GM19043 (cell line): ENCODE measurements around the gene ZBTB25.

ENCODE experiments used
- ATAC-seq: cut with Tn5 transposase; IDR thresholded peaks from one replicate; pipeline ENCODE4 v1.9.1; 2021; ENCODE audit warnings: low read depth; ENCODE audit not compliant: unreplicated experiment

Gene ZBTB25

DNA sequence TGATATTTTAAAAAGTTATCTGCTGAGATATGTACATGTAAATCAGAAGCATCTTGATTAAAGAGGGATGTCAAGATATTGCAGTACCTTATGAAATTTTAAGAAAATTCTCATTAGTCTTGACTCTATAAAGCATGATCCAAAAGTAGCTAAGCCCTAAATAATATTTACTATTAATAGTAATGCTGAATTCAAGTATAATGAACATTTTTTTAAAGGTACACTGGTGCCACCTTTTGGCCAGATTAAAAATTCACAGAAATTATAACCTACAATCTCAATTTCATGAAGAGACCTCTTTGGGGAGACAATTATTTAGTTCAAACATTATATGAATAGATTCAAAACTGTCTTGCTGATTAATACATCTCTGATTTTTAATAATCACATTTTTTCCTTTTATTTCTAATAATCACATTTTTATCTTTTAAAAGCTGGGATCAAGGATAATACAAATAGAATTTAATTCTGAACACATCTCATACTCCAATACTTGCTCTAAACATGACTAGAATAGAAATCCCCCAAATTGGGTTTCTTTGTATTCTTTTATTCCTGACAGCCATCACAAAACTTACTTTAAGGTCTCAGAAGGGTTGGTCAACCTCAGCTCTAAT lies 24.9 kb downstream of the ZBTB25 start:
- no peak for ATAC-seq

DNA sequence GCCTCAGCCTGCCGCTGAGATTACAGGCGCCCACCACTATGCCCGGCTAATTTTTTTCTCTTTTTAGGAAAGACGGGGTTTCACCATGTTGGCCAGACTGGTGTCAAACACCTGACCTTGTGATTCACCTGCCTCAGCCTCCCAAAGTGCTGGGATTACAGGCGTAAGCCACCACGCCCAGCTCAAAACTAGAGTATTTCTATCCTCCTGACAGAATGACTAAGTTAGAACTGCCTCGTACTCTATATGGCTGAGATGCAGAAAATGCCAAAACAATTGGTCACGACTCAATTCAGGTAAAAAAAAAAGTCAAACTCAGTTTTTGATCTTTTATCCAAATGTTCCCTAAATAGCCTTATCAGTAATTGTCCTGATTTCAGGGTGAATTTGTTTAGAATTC lies 27.2 kb downstream of the ZBTB25 start:
- ATAC-seq, result no peak

DNA sequence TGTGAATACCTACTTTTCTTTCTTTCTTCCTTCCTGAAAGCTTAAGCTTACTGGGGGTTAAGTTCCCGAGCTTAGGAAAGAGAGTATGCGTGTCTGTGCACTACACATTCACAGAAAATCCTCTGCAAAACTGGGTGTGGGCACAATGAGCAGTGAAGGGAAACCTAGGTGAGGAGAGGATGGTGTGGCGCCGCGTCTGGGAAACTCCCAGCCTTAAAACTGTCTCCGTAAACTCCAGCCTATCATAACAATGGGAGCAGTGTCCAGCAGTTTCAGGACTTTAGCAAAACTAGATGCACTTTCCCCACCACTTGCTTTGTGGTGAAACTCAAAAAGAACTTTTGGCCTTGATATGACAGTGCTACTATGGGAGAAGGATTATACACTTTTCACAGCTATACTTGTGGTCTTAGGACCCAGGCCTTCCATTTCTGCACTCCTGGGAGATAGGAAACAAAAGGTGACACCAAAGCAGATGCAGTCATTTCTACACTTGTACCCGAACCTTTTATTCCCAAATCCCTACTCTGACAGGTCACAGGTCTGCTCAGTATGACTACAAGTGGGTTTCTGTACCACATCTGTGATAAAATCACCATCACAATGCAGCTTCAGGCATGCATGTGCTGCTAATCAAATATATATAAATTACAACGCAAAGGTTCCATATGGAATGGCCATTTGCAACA lies 27.9 kb downstream of the ZBTB25 start:
- ATAC-seq, result no peak

GRCh38 chr14:64474698-64475097 lies 28.9 kb downstream of the ZBTB25 start:
- no peak for ATAC-seq

DNA sequence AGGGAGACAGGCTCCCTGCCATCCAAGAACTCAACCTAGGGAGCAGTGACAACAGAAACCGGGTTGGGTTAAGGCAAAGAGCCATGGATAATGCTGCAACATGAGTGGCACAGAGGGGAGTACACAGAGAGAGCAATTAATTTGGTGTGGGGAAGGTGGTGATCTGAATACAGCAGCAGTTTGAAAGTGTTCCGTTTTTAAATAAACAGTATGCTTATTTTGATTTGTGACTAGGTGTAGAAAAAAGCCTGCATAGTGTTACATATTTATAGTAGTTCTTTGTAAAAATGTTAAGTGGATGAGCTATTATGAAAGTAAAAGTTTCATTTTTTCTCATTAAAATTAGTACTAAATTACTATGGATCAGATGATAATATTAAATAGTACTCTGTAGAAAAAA lies 29.6 kb downstream of the ZBTB25 start:
- ATAC-seq, result no peak

DNA sequence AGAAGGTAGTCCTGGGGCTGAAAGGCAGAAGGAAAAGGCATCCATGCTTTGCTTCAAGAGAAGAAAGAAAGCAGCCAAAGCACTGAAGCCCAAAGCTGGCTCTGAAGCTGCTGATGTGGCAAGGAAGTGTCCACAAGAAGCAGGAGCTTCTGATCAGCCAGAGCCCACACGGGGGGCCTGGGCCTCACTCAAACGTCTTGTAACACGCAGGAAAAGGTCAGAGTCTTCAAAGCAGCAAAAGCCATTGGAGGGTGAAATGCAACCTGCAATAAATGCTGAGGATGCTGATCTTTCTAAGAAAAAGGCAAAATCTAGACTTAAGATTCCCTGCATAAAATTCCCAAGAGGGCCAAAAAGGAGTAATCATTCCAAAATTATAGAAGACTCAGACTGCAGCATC lies 35.2 kb downstream of the ZBTB25 start:
- no peak for ATAC-seq

GRCh38 chr14:64467566-64467965 lies 36.1 kb downstream of the ZBTB25 start:
- no peak for ATAC-seq

DNA sequence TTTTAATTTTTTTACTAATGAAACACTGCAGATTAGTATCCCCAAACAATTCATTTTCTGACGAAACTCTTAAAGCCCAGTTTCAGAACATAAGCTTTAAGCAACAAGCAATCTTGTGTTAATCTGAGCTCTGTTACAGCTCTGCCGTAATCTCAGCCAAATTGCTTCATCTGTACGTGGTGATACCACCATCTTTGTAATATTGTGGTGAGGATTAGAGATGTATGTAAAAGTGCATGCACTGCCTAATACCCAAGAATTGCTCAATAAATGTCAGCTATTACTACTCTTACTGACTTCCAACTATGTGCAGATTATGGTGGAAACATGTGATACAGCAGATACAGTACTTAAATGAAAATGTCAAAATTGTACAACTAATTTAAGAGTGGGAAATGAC lies 36.5 kb downstream of the ZBTB25 start:
- ATAC-seq, result no peak

DNA sequence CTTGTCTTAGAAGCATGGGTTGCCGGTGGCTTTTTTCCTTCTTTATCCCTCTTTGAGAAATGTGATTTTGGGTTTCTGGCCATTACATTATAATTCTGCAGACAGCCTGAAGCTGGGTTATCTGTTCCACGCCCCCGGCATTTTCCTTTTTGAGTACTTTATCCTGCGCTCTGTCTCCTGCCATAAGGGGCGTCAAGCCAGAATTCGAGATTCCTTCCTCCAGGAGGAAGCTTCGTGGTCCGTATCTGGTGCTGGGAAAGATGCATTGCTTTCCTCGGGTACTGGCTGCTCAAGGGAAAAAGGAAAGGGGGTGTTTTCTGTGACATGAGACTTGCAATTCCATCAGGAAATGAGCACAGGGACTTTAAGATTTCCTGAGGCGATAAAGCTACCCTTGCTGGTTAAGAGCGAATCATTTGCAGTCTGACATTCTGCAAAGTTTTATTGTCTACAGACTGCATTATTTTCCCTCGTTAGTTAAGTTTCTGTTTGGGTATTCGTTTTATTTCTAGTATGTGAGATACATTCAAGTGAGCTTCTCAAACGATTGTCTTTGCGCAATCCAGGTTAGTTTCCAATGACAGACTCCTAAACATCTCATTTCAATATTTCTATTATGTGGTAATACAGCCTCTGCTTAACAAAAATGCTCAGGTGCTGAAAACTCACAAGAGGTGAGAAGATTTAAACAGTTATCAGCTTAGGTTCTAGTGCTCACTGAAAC lies 37.6 kb downstream of the ZBTB25 start:
- no peak for ATAC-seq

- ATAC-seq, result peak; percentile 53
Observed at GRCh38 chr14:64465191-64465822, 38.3 kb downstream of the ZBTB25 start, which contains the start of gene AKAP5. TSS of gene AKAP5 (plus strand) at chr14:64465499. CDS start at chr14:64468395, 2,896 bp downstream.

GRCh38 chr14:64464651-64465050 lies 39.0 kb downstream of the ZBTB25 start:
- no peak for ATAC-seq

DNA sequence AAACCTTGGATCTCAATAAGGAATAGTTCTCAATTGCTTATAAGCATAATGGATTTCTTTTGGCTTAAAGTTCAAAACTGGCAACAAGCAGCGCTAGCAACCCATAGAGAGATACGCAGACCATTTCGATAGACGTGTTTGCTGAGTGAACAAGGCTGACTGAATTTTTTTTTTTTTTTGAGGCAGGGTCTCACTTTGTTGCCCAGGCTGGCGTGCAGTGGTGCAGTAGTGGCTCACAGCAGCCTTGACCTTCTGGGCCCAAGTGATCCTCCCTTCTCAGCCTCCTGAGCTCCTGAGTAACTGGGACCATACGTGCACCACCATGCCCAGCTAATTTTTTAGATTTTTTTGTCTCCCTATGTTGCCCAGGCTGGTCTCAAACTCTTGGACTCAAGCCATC lies 39.8 kb downstream of the ZBTB25 start:
- no peak for ATAC-seq

DNA sequence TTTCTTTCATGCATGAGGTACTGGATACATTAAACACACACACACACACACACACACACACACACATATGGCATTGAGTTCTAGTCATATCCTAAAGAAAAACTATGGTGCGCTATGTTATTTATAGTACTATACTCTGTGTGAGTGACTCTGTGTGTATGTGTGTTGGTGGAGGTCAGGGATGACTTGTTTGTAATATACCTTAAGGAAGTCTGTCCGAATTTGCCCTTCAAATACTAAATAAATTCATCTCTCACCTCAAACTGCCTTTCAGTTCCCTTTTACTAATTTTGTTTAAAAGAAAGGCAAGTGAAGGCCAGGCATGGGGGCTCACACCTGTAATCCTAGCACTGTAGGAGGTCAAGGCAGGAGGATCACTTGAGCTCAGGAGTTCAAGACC lies 40.4 kb downstream of the ZBTB25 start:
- no peak for ATAC-seq

DNA sequence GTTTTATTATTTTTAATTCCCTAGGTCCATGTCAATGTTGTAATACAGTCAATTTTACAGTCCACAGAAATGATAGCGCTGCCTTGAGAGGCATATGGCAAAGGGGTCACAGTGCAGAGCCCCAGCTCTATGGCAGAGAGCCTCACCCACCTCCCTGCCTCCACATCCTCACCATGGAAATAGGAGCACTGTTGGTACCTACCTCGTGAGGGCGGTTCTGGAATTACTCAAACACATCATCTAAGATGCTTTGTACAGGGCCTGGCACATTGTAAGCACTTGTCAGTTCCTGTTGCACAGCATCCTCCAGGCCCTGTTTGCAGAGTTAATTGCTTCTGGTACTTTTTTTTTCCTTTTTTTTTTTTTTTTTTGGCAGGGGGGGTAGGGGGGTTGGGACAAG lies 42.4 kb downstream of the ZBTB25 start:
- no peak for ATAC-seq

GRCh38 chr14:64459405-64460136 lies 44.1 kb downstream of the ZBTB25 start:
- ATAC-seq, result no peak

DNA sequence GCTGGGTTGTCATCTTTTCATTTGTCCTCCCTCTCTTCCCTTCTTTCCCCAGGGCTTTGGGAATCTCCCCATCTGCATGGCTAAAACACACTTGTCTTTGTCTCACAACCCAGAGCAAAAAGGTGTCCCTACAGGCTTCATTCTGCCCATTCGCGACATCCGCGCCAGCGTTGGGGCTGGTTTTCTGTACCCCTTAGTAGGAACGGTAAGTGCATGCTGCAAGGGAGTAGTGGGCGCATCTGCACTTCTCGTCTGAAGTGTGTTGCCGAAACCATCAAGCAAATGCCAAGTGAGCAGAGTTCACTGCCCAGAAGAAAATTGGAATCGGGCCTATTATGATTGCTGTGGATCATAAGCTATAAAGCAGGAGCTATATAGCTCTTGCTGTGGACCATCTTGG lies 49.0 kb downstream of the ZBTB25 start:
- no peak for ATAC-seq

DNA sequence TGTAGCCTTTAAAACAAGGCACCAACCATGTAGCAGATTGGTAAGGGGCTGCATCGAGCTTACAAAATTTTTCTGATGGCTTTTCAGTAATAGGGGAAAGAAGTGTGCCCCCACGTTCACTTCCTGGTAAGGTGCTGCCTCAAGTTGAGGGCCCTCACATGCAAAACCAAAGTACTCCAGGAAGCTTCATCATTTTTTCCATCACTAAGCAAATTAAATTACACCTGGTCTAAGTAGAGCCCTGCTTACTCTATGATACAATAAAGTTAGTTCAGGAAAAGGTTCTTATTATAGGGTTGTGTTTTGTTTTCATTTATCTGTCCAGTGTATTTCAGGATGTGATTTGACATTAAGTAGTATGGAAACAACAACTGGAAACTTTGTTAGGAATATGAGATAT lies 53.4 kb downstream of the ZBTB25 start:
- ATAC-seq, result no peak

- no peak for ATAC-seq
Observed at GRCh38 chr14:64447876-64448670, 55.6 kb downstream of the ZBTB25 start.

- peak; percentile 91 for ATAC-seq
Observed at GRCh38 chr14:64444984-64445845, 58.4 kb downstream of the ZBTB25 start.
